Adrenal gland (tissue), 12 donors: ENCODE measurements around the gene CEP112. TPM values are rescaled to one million over a fixed set of nuclear protein-coding genes. Genes with fewer than 3 reads are reported as not detected.

ENCODE experiments used
- DNase-seq, 7 donors: peaks; one replicate each; pipeline ENCODE4 v3.0.0-alpha.2; 2019 to 2020
- H3K27ac ChIP-seq, 5 donors: fragments of 200-600 bp; sonication (generic) in 4 of 5; 1 replicate in 3 of 5; 2 replicates in 2 of 5; pipeline versions ENCODE4 v1.5.1 to v1.8.0; 2016 to 2020; ENCODE audit warnings: mild to moderate bottlenecking in 1 of 5
- H3K27me3 ChIP-seq: fragments of 200-600 bp; 2 replicates; pipeline ENCODE4 v1.8.0; 2021
- H3K36me3 ChIP-seq, 2 donors: fragments of 200-600 bp; replicated peaks in 1 of 2; 1 replicate in 1 of 2; 2 replicates in 1 of 2; pipeline versions ENCODE4 v1.5.1 to v1.8.0; 2018 to 2022
- H3K4me1 ChIP-seq, 2 donors: fragments of 200-600 bp; replicated peaks in 1 of 2; 1 replicate in 1 of 2; 2 replicates in 1 of 2; pipeline versions ENCODE4 v1.5.1 to v1.8.0; 2018 to 2021
- H3K4me3 ChIP-seq, 4 donors: fragments of 200-600 bp; sonication (generic) in 3 of 4; one replicate each; pipeline ENCODE4 v1.5.1; 2016 to 2018
- H3K9me3 ChIP-seq, 3 donors: fragments of 200-600 bp; sonication (generic) in 1 of 3; replicated peaks in 1 of 3; 1 replicate in 2 of 3; 2 replicates in 1 of 3; pipeline versions ENCODE4 v1.5.1 to v1.8.0; 2016 to 2021
- CTCF ChIP-seq, 6 experiments: fragments of 450-650 bp in 4 of 6; fragments of 200-600 bp in 2 of 6; sonication (generic) in 1 of 6; IDR thresholded peaks; 1 replicate in 5 of 6; 2 replicates in 1 of 6; pipeline versions ENCODE4 v1.5.1 to v1.8.0; 2016 to 2021; ENCODE audit warnings: antibody characterized with exemption in 6 of 6, mild to moderate bottlenecking in 2 of 6, moderate library complexity in 1 of 6
- POLR2A ChIP-seq, 2 donors: fragments of 450-650 bp; IDR thresholded peaks; one replicate each; pipeline ENCODE4 v1.6.1; 2017; ENCODE audit warnings: antibody characterized with exemption in 2 of 2, mild to moderate bottlenecking in 2 of 2, moderate library complexity in 1 of 2
- WGBS, 4 donors: extraction: QIAGEN DNeasy Blood & Tissue Kit in 2 of 4; methylation state at CpG; one replicate each; pipeline versions ENCODE4 v1.1.5 to v1.1.7; 2013 to 2017; 5-methylcytosine and 5-hydroxymethylcytosine counted together
- intact Hi-C, 2 donors: fragments of 100-400 bp; cut with DNase I; formaldehyde crosslinking; loops; one replicate each; pipeline versions ENCODE4 v1.14.1 to v1.15.0; 2022 to 2023
- polyA plus RNA-seq, 3 donors: library from polyadenylated mRNA; stranded (reverse); fragments of 200-250 nt in 2 of 3; fragments of 350-450 nt in 1 of 3; fragmentation: Illumina TruSeq in 1 of 3; extraction: RNeasy Lipid Tissue Mini Kit (QIAGEN cat#74804) in 1 of 3; gene quantifications; one replicate each; pipeline ENCODE4 v1.2.3, GENCODE V29; 2013 to 2014
- total RNA-seq, 9 donors: library from RNA; depleted of rRNA in 4 of 9; stranded (reverse); fragments of >200 nt in 4 of 9; fragments of 120-200 nt in 1 of 9; fragmentation: NEBNext Ultra II Directional in 1 of 9; extraction: Animal tissue kit (Norgen Biotek cat#: 25700) in 1 of 9; gene quantifications; one replicate each; pipeline versions ENCODE4 v1.1.0 to v1.2.4, GENCODE V29; 2013 to 2023
- donor health status: healthy with polysubstance abuse.
- donor health status: Bipolar disorder and iron deficiency.
- donor health status: DM: yes; HTN: yes; CAD: no.
- donor health status: DM: no; HTN: no; CAD: no.
- donor health status: DM: no; HTN: no; CAD: no.
- donor health status: DM: yes; HTN: yes; CAD: no.

CEP112 gene
- total and polyA plus RNA-seq, 12 donors: 4.2 to 24.1 (median 9.6) TPM

- intact Hi-C loops: no loop called here
- no peak for DNase-seq
- H3K27ac ChIP-seq: no peak overlapping the region
- no peaks in the 10 kb centered on the region for H3K27me3 ChIP-seq
- WGBS, 4 donors: 85 to 93% (median 90%) methylated on average over 3 of the region's 3 CpGs
- H3K4me1 ChIP-seq: no peaks in the 10 kb centered on the region
- no peak overlapping the region for H3K4me3 ChIP-seq
- H3K36me3 ChIP-seq: no peaks in the 10 kb centered on the region
- H3K9me3 ChIP-seq: peaks cover 0 to 7% (median 4%) of the 10 kb centered on the region in 3 donors
- TF ChIP-seq POLR2A (IDR thresholded peaks at IDR 0.05): no peak
- TF ChIP-seq CTCF (IDR thresholded peaks at IDR 0.05): no peak
These were observed 206.4 kb downstream of the CEP112 start for GRCh38 chr17:65985571-65985970.

GRCh38 chr17:65984299-65984698 is 207.6 kb downstream of the CEP112 start:
- intact Hi-C loops: no loop called here
- no peak for DNase-seq
- H3K36me3 ChIP-seq: no peaks in the 10 kb centered on the region
- no peak overlapping the region for H3K27ac ChIP-seq
- H3K4me3 ChIP-seq: no peak overlapping the region
- H3K27me3 ChIP-seq: no peaks in the 10 kb centered on the region
- H3K9me3 ChIP-seq: peaks cover 0 to 7% (median 4%) of the 10 kb centered on the region in 3 donors
- 42 to 70% (median 46%) methylated on average over 3 of the region's 3 CpGs for WGBS, 4 donors
- no peaks in the 10 kb centered on the region for H3K4me1 ChIP-seq
- TF ChIP-seq CTCF (IDR thresholded peaks at IDR 0.05) (no peak), POLR2A (IDR thresholded peaks at IDR 0.05) (no peak)

GRCh38 chr17:65978871-65979270 is 213.1 kb downstream of the CEP112 start:
- no peak for TF ChIP-seq CTCF (IDR thresholded peaks at IDR 0.05)
- no peak for TF ChIP-seq POLR2A (IDR thresholded peaks at IDR 0.05)
- Histone ChIP-seq H3K27ac (no peak overlapping the region), H3K9me3 (peaks cover 0 to 5% (median 0%) of the 10 kb centered on the region in 3 donors), H3K4me1 (no peaks in the 10 kb centered on the region), H3K4me3 (no peak overlapping the region), H3K27me3 (no peaks in the 10 kb centered on the region), H3K36me3 (no peaks in the 10 kb centered on the region)
- intact Hi-C loops: no loop called here
- WGBS, 4 donors: 69 to 80% (median 74%) methylated on average over 1 of the region's 1 CpG
- no peak for DNase-seq

- Histone ChIP-seq H3K27ac (no peak overlapping the region), H3K36me3 (no peaks in the 10 kb centered on the region), H3K27me3 (no peaks in the 10 kb centered on the region), H3K4me1 (no peaks in the 10 kb centered on the region), H3K9me3 (peaks cover 0 to 5% (median 0%) of the 10 kb centered on the region in 3 donors), H3K4me3 (no peak overlapping the region)
- TF ChIP-seq POLR2A (IDR thresholded peaks at IDR 0.05): no peak
- TF ChIP-seq CTCF (IDR thresholded peaks at IDR 0.05): no peak
- intact Hi-C loops: no loop called here
- no peak for DNase-seq
- 84 to 88% (median 87%) methylated on average over 10 of the region's 10 CpGs for WGBS, 4 donors
These were observed 214.9 kb downstream of the CEP112 start for GRCh38 chr17:65977041-65977440.
